LNCaP clone FGC (cell line): Measurements from ENCODE around the gene EIF2AK3.
A peak's percentile ranks its signal among the peaks of the same experiment; 100 is the strongest.

Experiments
- DNase-seq: peaks from one replicate; pipeline ENCODE4 v3.0.0-alpha.2; 2011; ENCODE audit warnings: low read depth
- H3K4me3 ChIP-seq: 2 replicates; pipeline ENCODE4 v1.5.1; 2011; ENCODE audit warnings: mild to moderate bottlenecking, low read depth, low read length, control low read depth
- TF ChIP-seq, protein P1 (sequence below): IDR thresholded peaks from 2 replicates; pipeline ENCODE4 v1.5.1; 2012; ENCODE audit warnings: mild to moderate bottlenecking; ENCODE audit not compliant: control insufficient read depth, insufficient read depth; ENCODE audit errors: extremely low read depth

EIF2AK3 gene

DNA sequence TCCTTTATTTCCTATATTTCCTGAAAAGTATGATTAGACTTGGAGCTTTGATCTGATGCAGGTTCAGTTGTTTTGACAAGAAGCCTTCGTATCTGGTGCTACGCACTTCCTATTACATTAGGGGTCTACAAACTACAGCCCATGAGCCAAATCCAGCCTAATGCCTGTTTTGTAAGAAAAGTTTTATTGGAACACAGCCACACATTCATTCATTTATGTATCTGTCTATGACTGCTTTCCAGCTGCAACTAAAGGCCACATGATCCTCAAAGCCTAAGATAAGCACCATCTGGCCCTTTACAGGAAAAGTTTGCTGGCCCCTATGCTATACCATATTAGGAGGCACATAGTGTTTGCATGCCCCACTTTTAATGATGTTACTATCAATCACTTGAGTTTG is 26.0 kb downstream of the EIF2AK3 start:
- no peak overlapping the region for H3K4me3 ChIP-seq
- DNase-seq: no peak
- TF ChIP-seq, protein P1, sequence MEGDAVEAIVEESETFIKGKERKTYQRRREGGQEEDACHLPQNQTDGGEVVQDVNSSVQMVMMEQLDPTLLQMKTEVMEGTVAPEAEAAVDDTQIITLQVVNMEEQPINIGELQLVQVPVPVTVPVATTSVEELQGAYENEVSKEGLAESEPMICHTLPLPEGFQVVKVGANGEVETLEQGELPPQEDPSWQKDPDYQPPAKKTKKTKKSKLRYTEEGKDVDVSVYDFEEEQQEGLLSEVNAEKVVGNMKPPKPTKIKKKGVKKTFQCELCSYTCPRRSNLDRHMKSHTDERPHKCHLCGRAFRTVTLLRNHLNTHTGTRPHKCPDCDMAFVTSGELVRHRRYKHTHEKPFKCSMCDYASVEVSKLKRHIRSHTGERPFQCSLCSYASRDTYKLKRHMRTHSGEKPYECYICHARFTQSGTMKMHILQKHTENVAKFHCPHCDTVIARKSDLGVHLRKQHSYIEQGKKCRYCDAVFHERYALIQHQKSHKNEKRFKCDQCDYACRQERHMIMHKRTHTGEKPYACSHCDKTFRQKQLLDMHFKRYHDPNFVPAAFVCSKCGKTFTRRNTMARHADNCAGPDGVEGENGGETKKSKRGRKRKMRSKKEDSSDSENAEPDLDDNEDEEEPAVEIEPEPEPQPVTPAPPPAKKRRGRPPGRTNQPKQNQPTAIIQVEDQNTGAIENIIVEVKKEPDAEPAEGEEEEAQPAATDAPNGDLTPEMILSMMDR: no peak

DNA sequence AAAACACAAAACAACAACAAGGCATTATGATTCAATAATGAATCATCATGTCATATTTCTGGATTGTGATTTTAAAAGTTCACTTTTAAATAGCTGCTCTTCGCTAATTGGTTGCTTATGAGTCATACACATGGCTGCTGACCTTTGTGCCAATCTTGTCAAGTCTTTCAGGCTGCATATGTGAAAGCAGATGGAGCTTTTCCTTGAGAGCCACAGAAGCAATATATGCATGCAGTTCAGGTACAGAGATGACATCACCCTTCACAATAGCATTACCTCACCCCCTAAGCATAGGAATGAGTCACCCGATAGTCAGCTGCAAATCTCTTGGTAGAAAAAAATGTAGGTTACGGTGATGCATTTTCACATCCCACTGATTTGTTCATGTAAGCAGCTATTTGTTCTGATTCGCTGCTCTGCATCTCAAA is 27.2 kb downstream of the EIF2AK3 start:
- TF ChIP-seq, protein P1: no peak

DNA sequence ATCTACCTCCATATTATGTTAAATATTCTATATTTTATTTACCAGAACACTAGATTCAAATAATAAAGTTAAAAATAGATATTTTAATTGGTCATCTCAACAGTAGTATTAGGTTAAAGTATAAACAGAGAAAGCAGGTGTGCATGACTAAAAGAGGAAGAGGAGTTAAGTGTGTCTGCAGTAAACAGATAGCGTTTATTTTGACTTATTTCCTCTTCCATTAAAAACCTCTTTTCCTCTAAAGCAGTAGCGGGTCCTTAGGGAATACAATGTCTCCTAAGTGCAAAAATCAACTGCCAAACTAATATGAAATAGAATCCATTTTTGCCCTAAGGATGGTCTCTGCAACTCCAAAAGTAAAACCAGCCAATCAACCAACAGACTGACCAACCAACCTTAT is 27.7 kb downstream of the EIF2AK3 start:
- DNase-seq: no peak
- TF ChIP-seq, protein P1: no peak
- no peak overlapping the region for H3K4me3 ChIP-seq

More for the DNA sequence above, 27.2 kb downstream of the EIF2AK3 start:
- H3K4me3 ChIP-seq: no peak overlapping the region
- peak; percentile 90 for DNase-seq

DNA sequence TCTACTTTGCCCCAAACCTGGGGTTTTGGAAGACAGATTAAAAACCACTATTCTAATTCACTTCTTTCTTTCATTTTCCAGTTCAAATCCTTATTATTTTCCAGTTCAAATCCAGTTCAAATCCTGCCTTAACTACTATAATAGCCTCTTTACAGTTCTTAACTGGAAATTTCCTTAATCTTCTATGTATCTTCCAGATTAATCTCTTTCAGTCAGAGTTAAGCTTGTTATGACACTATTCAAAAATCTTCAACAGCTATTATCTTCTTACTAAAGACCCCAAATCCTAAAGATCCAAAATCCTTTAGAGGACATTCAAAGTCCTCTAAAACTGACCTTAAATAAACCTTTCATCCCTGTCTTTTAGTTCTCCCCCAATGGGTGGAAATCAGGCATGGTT is 30.1 kb downstream of the EIF2AK3 start:
- H3K4me3 ChIP-seq: no peak overlapping the region
- no peak for DNase-seq
- TF ChIP-seq, protein P1: no peak

DNA sequence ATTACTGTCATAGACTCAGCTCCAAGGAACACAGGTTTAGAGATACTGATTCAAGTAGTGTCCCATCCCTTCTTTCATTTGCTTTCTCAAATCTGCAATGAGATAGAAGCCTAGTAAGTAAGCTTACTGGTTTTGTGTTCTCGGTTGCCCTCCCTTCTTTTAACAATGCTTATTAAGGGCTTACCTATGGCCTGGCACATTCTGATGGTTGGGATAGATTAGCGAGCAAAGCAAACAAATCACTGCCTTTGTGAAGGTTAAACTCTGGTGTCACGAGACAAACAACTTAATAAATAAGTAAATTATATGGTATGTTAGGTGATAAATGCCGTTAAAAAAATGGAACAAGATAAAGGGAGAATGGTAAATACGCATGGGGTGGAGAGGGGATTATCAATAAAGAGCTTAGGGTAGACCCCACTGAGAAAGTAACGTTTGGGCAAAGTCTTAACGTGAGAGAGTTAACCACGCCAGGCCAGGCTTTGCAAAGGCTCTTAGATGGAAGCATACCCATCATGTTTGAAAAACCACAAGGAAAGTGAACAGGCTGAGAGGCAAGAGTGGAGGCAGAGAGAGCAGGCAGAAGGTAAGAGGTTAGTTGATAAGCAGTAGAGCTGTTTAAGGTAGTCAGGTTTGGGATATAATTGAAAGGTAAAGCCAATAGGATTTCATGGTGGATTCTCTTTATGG is 31.0 kb downstream of the EIF2AK3 start:
- TF ChIP-seq, protein P1: no peak
- peak; percentile 75 for DNase-seq
- H3K4me3 ChIP-seq: no peak overlapping the region

DNA sequence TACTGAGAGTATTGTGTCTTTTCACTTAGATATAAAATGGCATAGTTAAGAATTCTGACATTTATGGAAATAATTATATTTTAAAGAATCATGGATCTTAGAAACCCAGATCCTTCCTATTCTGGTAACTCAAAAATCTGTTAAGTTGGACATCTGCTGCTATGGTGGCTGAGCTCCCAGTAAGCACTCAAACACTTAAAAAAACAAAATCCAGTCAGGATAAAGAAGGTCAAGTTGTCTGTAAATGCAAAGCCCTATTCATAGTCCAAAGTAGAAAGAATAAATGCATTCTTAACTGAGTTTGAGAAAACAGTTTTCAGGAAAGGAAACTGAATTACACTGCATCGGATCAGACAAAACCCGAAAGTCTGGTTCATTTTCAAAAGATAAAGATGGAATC is 35.6 kb downstream of the EIF2AK3 start:
- TF ChIP-seq, protein P1: no peak
- no peak overlapping the region for H3K4me3 ChIP-seq
- no peak for DNase-seq

DNA sequence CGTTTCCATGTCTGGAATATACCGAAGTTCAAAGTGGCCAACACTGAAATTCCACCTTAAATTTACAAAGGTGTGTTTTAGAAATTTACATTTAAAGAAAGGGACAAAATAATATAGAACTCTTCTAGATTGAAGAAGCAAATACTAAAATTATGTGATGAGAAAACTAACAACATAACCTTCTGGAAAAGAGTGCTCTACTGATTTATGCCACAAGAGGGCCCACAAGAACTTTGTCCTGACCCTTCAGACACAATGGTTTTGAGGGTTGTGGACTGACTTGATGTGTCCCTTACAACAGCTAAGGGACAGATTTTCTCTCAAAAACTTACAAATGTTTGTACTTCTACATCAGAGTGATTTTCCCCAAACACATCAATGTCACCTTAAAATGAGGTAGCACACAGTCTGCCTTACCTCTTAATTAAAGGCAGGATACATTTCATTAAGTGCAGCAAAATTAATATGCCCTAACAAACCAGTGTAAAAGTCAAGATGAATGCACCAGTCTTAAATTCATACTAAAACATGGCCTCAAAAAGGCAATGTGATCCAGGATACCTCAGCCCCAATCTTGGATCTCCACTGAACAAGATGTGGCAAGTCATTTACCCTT is 36.2 kb downstream of the EIF2AK3 start:
- TF ChIP-seq, protein P1: peak; percentile 73
- H3K4me3 ChIP-seq: no peak overlapping the region
- peak; percentile 15 for DNase-seq
